HEK293 (cell line): ENCODE data around the gene CPXM2.

ENCODE experiments used
- CTCF ChIA-PET: fragments of 350-600 bp; formaldehyde crosslinking; extraction: SDS; loops from one replicate; lab custom pipeline; 2021; ENCODE audit warnings: antibody characterized with exemption; lab: Yijun Ruan, JAX
- POLR2A ChIA-PET: fragments of 300-600 bp; formaldehyde crosslinking; extraction: SDS; loops from one replicate; lab custom pipeline; 2020; ENCODE audit warnings: antibody characterized with exemption, inconsistent platforms; lab: Yijun Ruan, JAX
- H3K27ac ChIP-seq: fragments of 200-500 bp; sonication (Bioruptor generic); 2 replicates; pipeline ENCODE4 v1.5.1; 2014; ENCODE audit warnings: low read depth, low read length, control low read depth, inconsistent platforms; ENCODE audit errors: extremely low read depth
- H3K36me3 ChIP-seq, 2 experiments: fragments of 200-500 bp in 1 of 2; sonication (Bioruptor generic) in 1 of 2; 1 replicate in 1 of 2; 2 replicates in 1 of 2; pipeline ENCODE4 v1.5.1; 2014 to 2017; ENCODE audit warnings: inconsistent platforms in 2 of 2, low read length in 2 of 2; ENCODE audit not compliant: control insufficient read depth in 2 of 2, insufficient read depth in 1 of 2
- H3K4me1 ChIP-seq: fragments of 200-500 bp; sonication (Bioruptor generic); 2 replicates; pipeline ENCODE4 v1.5.1; 2014; ENCODE audit warnings: mild to moderate bottlenecking, low read length, inconsistent platforms; ENCODE audit not compliant: control insufficient read depth, insufficient read depth
- H3K4me3 ChIP-seq: 2 replicates; pipeline ENCODE4 v1.5.1; 2011; ENCODE audit warnings: low read depth, mild to moderate bottlenecking, control low read depth, low read length, moderate library complexity
- H3K9me3 ChIP-seq: fragments of 200-500 bp; sonication (Bioruptor generic); 2 replicates; pipeline ENCODE4 v1.5.1; 2014; ENCODE audit warnings: low read depth, low read length, inconsistent platforms; ENCODE audit not compliant: control insufficient read depth, insufficient read depth
- GLI2 ChIP-seq: fragments of 450-650 bp; formaldehyde crosslinking; IDR thresholded peaks from 2 replicates; pipeline ENCODE4; 2017; ENCODE audit warnings: missing biosample characterization, missing genetic modification characterization, low read depth, borderline replicate concordance
- GLI4 ChIP-seq: fragments of 450-650 bp; formaldehyde crosslinking; IDR thresholded peaks from 2 replicates; pipeline ENCODE4 v1.5.1; 2016; ENCODE audit warnings: missing biosample characterization, missing genetic modification characterization
- GLIS1 ChIP-seq: fragments of 450-650 bp; formaldehyde crosslinking; IDR thresholded peaks from 2 replicates; pipeline ENCODE4 v1.5.1; 2016; ENCODE audit warnings: missing biosample characterization, missing genetic modification characterization
- MZF1 ChIP-seq: fragments of 450-650 bp; formaldehyde crosslinking; IDR thresholded peaks from 2 replicates; pipeline ENCODE4 v1.5.1; 2017; ENCODE audit warnings: missing biosample characterization, missing genetic modification characterization, borderline replicate concordance
- OVOL3 ChIP-seq: fragments of 450-650 bp; formaldehyde crosslinking; IDR thresholded peaks from 2 replicates; pipeline ENCODE4 v1.5.1; 2016; ENCODE audit warnings: missing biosample characterization, missing genetic modification characterization
- PRDM4 ChIP-seq: fragments of 450-650 bp; formaldehyde crosslinking; IDR thresholded peaks from 2 replicates; pipeline ENCODE4 v1.5.1; 2017; ENCODE audit warnings: missing biosample characterization, missing genetic modification characterization
- SP7 ChIP-seq: fragments of 450-650 bp; formaldehyde crosslinking; IDR thresholded peaks from 2 replicates; pipeline ENCODE4 v1.5.1; 2016; ENCODE audit warnings: missing biosample characterization, missing genetic modification characterization
- ZBTB11 ChIP-seq: fragments of 450-650 bp; formaldehyde crosslinking; conservative IDR thresholded peaks from 2 replicates; pipeline ENCODE4 v1.5.1; 2016; ENCODE audit warnings: low read depth, missing biosample characterization, missing genetic modification characterization
- ZNF133 ChIP-seq: fragments of 450-650 bp; formaldehyde crosslinking; IDR thresholded peaks from 2 replicates; pipeline ENCODE4 v1.5.1; 2016; ENCODE audit warnings: missing biosample characterization, missing genetic modification characterization
- ZNF138 ChIP-seq: fragments of 450-650 bp; formaldehyde crosslinking; IDR thresholded peaks from 2 replicates; pipeline ENCODE4 v1.5.1; 2016; ENCODE audit warnings: missing biosample characterization, missing genetic modification characterization, borderline replicate concordance
- ZNF16 ChIP-seq: fragments of 450-650 bp; formaldehyde crosslinking; IDR thresholded peaks from 2 replicates; pipeline ENCODE4 v1.5.1; 2016; ENCODE audit warnings: low read depth, missing biosample characterization, missing genetic modification characterization
- ZNF211 ChIP-seq: fragments of 450-650 bp; formaldehyde crosslinking; IDR thresholded peaks from 2 replicates; pipeline ENCODE4 v1.5.1; 2016; ENCODE audit warnings: low read depth, missing biosample characterization, missing genetic modification characterization
- ZNF404 ChIP-seq: fragments of 450-650 bp; formaldehyde crosslinking; IDR thresholded peaks from 2 replicates; pipeline ENCODE4 v1.5.1; 2017; ENCODE audit warnings: missing biosample characterization, missing genetic modification characterization
- ZNF433 ChIP-seq: fragments of 450-650 bp; formaldehyde crosslinking; IDR thresholded peaks from 2 replicates; pipeline ENCODE4 v1.5.1; 2016; ENCODE audit warnings: missing biosample characterization, missing genetic modification characterization, low read depth
- ZNF514 ChIP-seq: fragments of 450-650 bp; formaldehyde crosslinking; IDR thresholded peaks from 2 replicates; pipeline ENCODE4 v1.5.1; 2016; ENCODE audit warnings: missing biosample characterization, missing genetic modification characterization
- ZNF530 ChIP-seq: fragments of 450-650 bp; formaldehyde crosslinking; IDR thresholded peaks from 2 replicates; pipeline ENCODE4 v1.5.1; 2016; ENCODE audit warnings: low read depth, missing biosample characterization, missing genetic modification characterization
- ZNF600 ChIP-seq: fragments of 450-650 bp; formaldehyde crosslinking; IDR thresholded peaks from 2 replicates; pipeline ENCODE4 v1.5.1; 2016; ENCODE audit warnings: missing biosample characterization, missing genetic modification characterization
- ZNF621 ChIP-seq: fragments of 450-650 bp; formaldehyde crosslinking; IDR thresholded peaks from 2 replicates; pipeline ENCODE4 v1.5.1; 2017; ENCODE audit warnings: missing biosample characterization, missing genetic modification characterization
- ZNF623 ChIP-seq: fragments of 450-650 bp; formaldehyde crosslinking; IDR thresholded peaks from 2 replicates; pipeline ENCODE4 v1.5.1; 2016; ENCODE audit warnings: missing biosample characterization, missing genetic modification characterization
- ZNF660 ChIP-seq: fragments of 450-650 bp; IDR thresholded peaks from 2 replicates; pipeline ENCODE4 v1.5.1; 2018; ENCODE audit warnings: missing biosample characterization, mild to moderate bottlenecking, missing genetic modification characterization
- ZNF670 ChIP-seq: fragments of 450-650 bp; formaldehyde crosslinking; IDR thresholded peaks from 2 replicates; pipeline ENCODE4 v1.5.1; 2016; ENCODE audit warnings: missing biosample characterization, missing genetic modification characterization, low read depth
- ZNF830 ChIP-seq: fragments of 450-650 bp; IDR thresholded peaks from 2 replicates; pipeline ENCODE4 v1.5.0; 2018; ENCODE audit warnings: missing biosample characterization, missing genetic modification characterization, low read depth, mild to moderate bottlenecking, moderate library complexity
- ZNF837 ChIP-seq: fragments of 450-650 bp; formaldehyde crosslinking; IDR thresholded peaks from 2 replicates; pipeline ENCODE4 v1.5.1; 2016; ENCODE audit warnings: missing biosample characterization, missing genetic modification characterization

The CPXM2 gene

GRCh38 chr10:123929791-123930190 lies 38.2 kb upstream of the CPXM2 start:
- Histone ChIP-seq H3K27ac (no peak overlapping the region), H3K36me3 (no peaks in the 10 kb centered on the region), H3K4me1 (no peaks in the 10 kb centered on the region), H3K4me3 (no peak overlapping the region), H3K9me3 (no peaks in the 10 kb centered on the region; the same call in 1 of the 2 replicates)
- POLR2A ChIA-PET = no interaction called here
- CTCF ChIA-PET = interaction anchor here (1.2 kb wide), 1 partner anchor 37 kb away, joined by 5 read pairs; no protein-coding TSS in a partner anchor
- TF ChIP-seq ZNF837 (no peak), PRDM4 (tag by site-specific recombination) (no peak)

GRCh38 chr10:123928427-123928826 lies 36.8 kb upstream of the CPXM2 start:
- ChIA-PET POLR2A (no interaction called here), CTCF (no interaction called here)
- no peaks in the 10 kb centered on the region for H3K4me1 ChIP-seq
- no peak for TF ChIP-seq ZNF514 (tag by site-specific recombination)
- no peak for TF ChIP-seq GLI2 (tag by site-specific recombination)
- no peak for TF ChIP-seq OVOL3 (tag by site-specific recombination)
- TF ChIP-seq ZNF16 (tag by site-specific recombination) = no peak
- no peak for TF ChIP-seq MZF1 (tag by site-specific recombination)
- no peak for TF ChIP-seq ZNF600
- no peak for TF ChIP-seq ZNF623 (tag by site-specific recombination)
- TF ChIP-seq ZBTB11 (tag by site-specific recombination) = no peak
- TF ChIP-seq ZNF830 (tag by site-specific recombination) = no peak
- TF ChIP-seq ZNF670 (tag by site-specific recombination) = no peak
- TF ChIP-seq ZNF530 (tag by site-specific recombination) = no peak
- TF ChIP-seq GLIS1 = no peak
- no peak for TF ChIP-seq ZNF133 (tag by site-specific recombination)
- no peak overlapping the region for H3K4me3 ChIP-seq
- no peaks in the 10 kb centered on the region for H3K36me3 ChIP-seq
- no peak overlapping the region for H3K27ac ChIP-seq
- H3K9me3 ChIP-seq = no peaks in the 10 kb centered on the region; the same call in 1 of the 2 replicates

GRCh38 chr10:123926401-123927264 lies 35.0 kb upstream of the CPXM2 start:
- H3K4me1 ChIP-seq = no peaks in the 10 kb centered on the region
- no peaks in the 10 kb centered on the region; the same call in 1 of the 2 replicates for H3K9me3 ChIP-seq
- no peak overlapping the region for H3K27ac ChIP-seq
- POLR2A ChIA-PET = no interaction called here
- no peaks in the 10 kb centered on the region for H3K36me3 ChIP-seq
- CTCF ChIA-PET = interaction anchor here (0.6 kb wide), 1 partner anchor 1550 kb away, joined by 3 read pairs; no protein-coding TSS in a partner anchor
- no peak overlapping the region for H3K4me3 ChIP-seq
- no peak for TF ChIP-seq ZNF660
- no peak for TF ChIP-seq ZNF433
- TF ChIP-seq ZNF404 = no peak
- TF ChIP-seq GLI2 (tag by site-specific recombination) = no peak
- TF ChIP-seq SP7 (tag by site-specific recombination) = no peak
- TF ChIP-seq ZNF138 (tag by site-specific recombination) = no peak
- TF ChIP-seq GLI4 (tag by site-specific recombination) = no peak
- no peak for TF ChIP-seq ZNF621
- no peak for TF ChIP-seq GLIS1
- no peak for TF ChIP-seq ZNF211
